IMR-90 (cell line): Measurements from ENCODE around the gene RPL36. TPM values are rescaled to one million over a fixed set of nuclear protein-coding genes. Genes with fewer than 3 reads are reported as not detected.

Experiments
- ATAC-seq: fragments of 200-7000 bp; cut with Tn5 transposase; 2 replicates; pipeline ENCODE4 v1.9.1; 2020; ENCODE audit warnings: low read depth, mild to moderate bottlenecking, moderate library complexity
- BruUV-seq: library from RNA; stranded (reverse); fragments of 400-500 nt; replicated peaks from 2 replicates; lab custom pipeline; 2021; lab: Mats Ljungman, UMichigan
- CTCF ChIA-PET: fragments of 300-600 bp; formaldehyde crosslinking; extraction: SDS; loops from one replicate; lab custom pipeline; 2021; ENCODE audit warnings: antibody characterized with exemption; lab: Yijun Ruan, JAX
- POLR2A ChIA-PET: fragments of 300-600 bp; sonication (Branson Sonifier 250); formaldehyde crosslinking; loops from one replicate; lab custom pipeline; 2022; ENCODE audit warnings: antibody characterized with exemption; ENCODE audit not compliant: unreplicated experiment; lab: Charles Lee
- DNase-seq: peaks from one replicate; pipeline ENCODE4 v3.0.0; 2013
- H2AFZ ChIP-seq: replicated peaks from 2 replicates; pipeline ENCODE3; 2013; ENCODE audit warnings: low read length, mild to moderate bottlenecking; ENCODE audit not compliant: poor library complexity
- H2AK5ac ChIP-seq: 2 replicates; pipeline ENCODE4 v1.6.1; 2013; ENCODE audit warnings: low read depth, low read length, inconsistent platforms
- H2AK9ac ChIP-seq: replicated peaks from 2 replicates; pipeline ENCODE3; 2013; ENCODE audit warnings: mild to moderate bottlenecking, low read depth, low read length, moderate library complexity; ENCODE audit not compliant: poor library complexity
- H2BK120ac ChIP-seq: 2 replicates; pipeline ENCODE4 v1.6.1; 2013; ENCODE audit warnings: low read depth, low read length, inconsistent platforms
- H2BK15ac ChIP-seq: 3 replicates; pipeline ENCODE4 v1.6.1; 2013; ENCODE audit warnings: low read depth, low read length, inconsistent platforms
- H2BK20ac ChIP-seq: 2 replicates; pipeline ENCODE4 v1.6.1; 2013; ENCODE audit warnings: low read depth, mild to moderate bottlenecking, inconsistent platforms, low read length, moderate library complexity
- H2BK5ac ChIP-seq: 2 replicates; pipeline ENCODE4 v1.6.1; 2013; ENCODE audit warnings: mild to moderate bottlenecking, low read depth, low read length, inconsistent platforms; ENCODE audit not compliant: poor library complexity, severe bottlenecking
- H3K14ac ChIP-seq: replicated peaks from 2 replicates; pipeline ENCODE4 v1.6.1; 2013; ENCODE audit warnings: low read depth, low read length, inconsistent platforms
- H3K18ac ChIP-seq: 2 replicates; pipeline ENCODE4 v1.6.1; 2013; ENCODE audit warnings: low read depth, low read length, control low read depth
- H3K23ac ChIP-seq: 2 replicates; pipeline ENCODE4 v1.6.1; 2013; ENCODE audit warnings: low read depth, low read length, inconsistent platforms
- H3K27ac ChIP-seq: 2 replicates; pipeline ENCODE4 v1.5.1; 2013; ENCODE audit warnings: mild to moderate bottlenecking, control low read depth, low read length; ENCODE audit not compliant: insufficient read depth
- H3K27me3 ChIP-seq: 2 replicates; pipeline ENCODE4 v1.6.1; 2013; ENCODE audit warnings: low read length; ENCODE audit not compliant: control insufficient read depth, insufficient read depth
- H3K36me3 ChIP-seq: 2 replicates; pipeline ENCODE4 v1.6.1; 2013; ENCODE audit warnings: low read length, mixed read lengths; ENCODE audit not compliant: control insufficient read depth, insufficient read depth
- H3K4ac ChIP-seq: 2 replicates; pipeline ENCODE4 v1.6.1; 2013; ENCODE audit warnings: low read depth, low read length, inconsistent platforms
- H3K4me1 ChIP-seq: 2 replicates; pipeline ENCODE4 v1.6.1; 2013; ENCODE audit warnings: low read length, mixed read lengths; ENCODE audit not compliant: control insufficient read depth, insufficient read depth
- H3K4me2 ChIP-seq: 2 replicates; pipeline ENCODE4 v1.6.1; 2013; ENCODE audit warnings: low read depth, mild to moderate bottlenecking, control low read depth, low read length, moderate library complexity
- H3K4me3 ChIP-seq: 2 replicates; pipeline ENCODE4 v1.5.1; 2013; ENCODE audit warnings: low read depth, mild to moderate bottlenecking, control low read depth, low read length, moderate library complexity; ENCODE audit not compliant: insufficient read depth
- H3K56ac ChIP-seq: 2 replicates; pipeline ENCODE4 v1.6.1; 2013; ENCODE audit warnings: low read length, inconsistent platforms; ENCODE audit not compliant: insufficient read depth; ENCODE audit errors: extremely low read depth
- H3K79me1 ChIP-seq, 2 experiments: 2 replicates each; pipeline ENCODE4 v1.6.1; 2013; ENCODE audit warnings: low read length in 2 of 2, inconsistent platforms in 1 of 2, low read depth in 1 of 2
- H3K9ac ChIP-seq: 2 replicates; pipeline ENCODE4 v1.6.1; 2013; ENCODE audit warnings: low read depth, low read length, control low read depth
- H3K9me1 ChIP-seq: 2 replicates; pipeline ENCODE4 v1.6.1; 2013; ENCODE audit warnings: low read length, inconsistent platforms; ENCODE audit not compliant: insufficient read depth
- H3K9me3 ChIP-seq: 2 replicates; pipeline ENCODE4 v1.6.1; 2013; ENCODE audit warnings: low read length; ENCODE audit not compliant: control insufficient read depth, insufficient read depth
- H4K20me1 ChIP-seq: 2 replicates; pipeline ENCODE4 v1.6.1; 2013; ENCODE audit warnings: low read length, inconsistent platforms; ENCODE audit not compliant: insufficient read depth
- H4K5ac ChIP-seq: 2 replicates; pipeline ENCODE4 v1.6.1; 2013; ENCODE audit warnings: mild to moderate bottlenecking, low read depth, low read length, control low read depth
- H4K8ac ChIP-seq, 2 experiments: 2 replicates each; pipeline ENCODE4 v1.6.1; 2013; ENCODE audit warnings: low read depth in 2 of 2, low read length in 2 of 2, control low read depth in 1 of 2, inconsistent platforms in 1 of 2
- H4K91ac ChIP-seq: 2 replicates; pipeline ENCODE4 v1.6.1; 2013; ENCODE audit warnings: low read depth, low read length, inconsistent platforms; ENCODE audit not compliant: insufficient read depth
- BHLHE40 ChIP-seq: fragments of 150-350 bp; IDR thresholded peaks from 2 replicates; pipeline ENCODE4 v1.6.1; 2016; ENCODE audit warnings: mild to moderate bottlenecking, low read depth, low read length
- MAFK ChIP-seq: IDR thresholded peaks from 2 replicates; pipeline ENCODE4 v1.6.1; 2012; ENCODE audit warnings: low read depth, low read length, improper control_type of control experiment
- NFE2L2 ChIP-seq: fragments of 150-350 bp; IDR thresholded peaks from 2 replicates; pipeline ENCODE4 v1.6.1; 2016; ENCODE audit warnings: low read depth, mild to moderate bottlenecking, low read length
- POLR2A ChIP-seq: IDR thresholded peaks from 2 replicates; pipeline ENCODE4 v1.6.1; 2012; ENCODE audit warnings: mild to moderate bottlenecking, low read depth, low read length
- RFX5 ChIP-seq: IDR thresholded peaks from 2 replicates; pipeline ENCODE4 v1.8.0; 2012; ENCODE audit warnings: low read depth, mild to moderate bottlenecking, low read length, moderate library complexity
- SMC3 ChIP-seq: fragments of 150-350 bp; IDR thresholded peaks from 2 replicates; pipeline ENCODE4 v1.6.1; 2016; ENCODE audit warnings: low read depth, mild to moderate bottlenecking, antibody characterized with exemption, low read length, moderate library complexity
- USF2 ChIP-seq: fragments of 150-350 bp; IDR thresholded peaks from 2 replicates; pipeline ENCODE4 v1.6.1; 2017; ENCODE audit warnings: mild to moderate bottlenecking, antibody characterized with exemption, low read length, low read depth
- WGBS, 2 experiments: methylation state at CpG; one replicate each; pipeline versions ENCODE4 v1.1.5 to v1.1.7; 2013; ENCODE audit warnings: missing lambda C conversion rate in 2 of 2; ENCODE audit not compliant: insufficient read length in 1 of 2; ENCODE audit errors: extremely low coverage in 2 of 2; 5-methylcytosine and 5-hydroxymethylcytosine counted together
- dilution Hi-C: fragments of 300-500 bp; cut with HindIII; formaldehyde crosslinking; loops from one replicate; pipeline ENCODE4 v1.14.3; 2018; ENCODE audit warnings: low sequenced_read_pairs; ENCODE audit not compliant: unreplicated experiment
- in situ Hi-C: fragments of 300-500 bp; cut with MboI; formaldehyde crosslinking; loops from 3 replicates; pipeline ENCODE4 v1.14.3; 2019; ENCODE audit warnings: low sequenced_read_pairs, inconsistent platforms, mixed read lengths
- intact Hi-C: fragments of 100-400 bp; cut with micrococcal nuclease; formaldehyde crosslinking; loops from 2 replicates; pipeline ENCODE4 v1.10.0; 2022
- polyA plus RNA-seq, 3 experiments: library from polyadenylated mRNA; depleted of rRNA; stranded (reverse); fragments of >200 nt; gene quantifications; 2 replicates each; pipeline ENCODE4 v1.2.3, GENCODE V29; 2012; ENCODE audit warnings: low replicate concordance in 1 of 3
- total RNA-seq: library from RNA; depleted of rRNA; stranded (reverse); fragments of >200 nt; gene quantifications from 2 replicates; pipeline ENCODE4 v1.2.3, GENCODE V29; 2012

RPL36 gene
- total and polyA plus RNA-seq, 2 of the 4 experiments (the other 2 are of a cell fraction) = 232 to 757 TPM

DNA sequence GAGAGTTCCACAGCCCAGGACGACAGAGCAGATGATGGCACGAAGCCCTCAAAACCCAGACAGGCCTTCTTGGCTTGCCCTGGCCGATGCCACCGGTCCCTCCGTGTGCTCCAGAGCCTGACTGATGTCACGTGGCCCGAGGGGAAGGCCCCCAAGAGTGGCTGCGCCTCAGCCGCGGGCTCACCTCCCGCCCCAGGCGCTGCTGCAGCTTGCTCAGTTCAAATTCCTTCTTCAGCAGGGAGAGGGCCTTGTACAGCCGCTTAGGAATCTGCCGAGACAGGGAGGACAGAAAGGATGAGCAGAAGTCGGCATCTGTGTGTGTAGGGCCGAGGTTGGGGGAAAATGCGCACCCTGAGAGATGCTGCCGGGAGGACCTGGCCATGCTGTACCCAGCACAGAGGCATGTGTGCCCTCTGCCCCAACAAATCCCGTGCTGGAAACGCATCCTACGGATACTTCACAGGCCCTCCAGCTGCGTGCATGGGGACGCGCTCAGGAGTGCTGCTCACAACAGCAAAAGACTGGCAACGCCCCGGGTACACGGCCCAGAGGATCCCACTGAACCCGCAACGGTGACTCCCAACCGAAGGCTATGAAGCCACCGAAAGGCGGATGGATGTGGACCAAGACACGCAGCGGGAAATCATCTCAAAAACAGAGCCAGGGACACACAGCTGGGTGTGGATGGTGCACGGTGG is 16.9 kb downstream of the RPL36 start:
- Histone ChIP-seq H2BK20ac (no peak overlapping the region), H3K4ac (no peak overlapping the region), H3K9me1 (0 out of 2 replicates have a peak, but pooled peaks cover 6% of the 10 kb centered on the region), H3K18ac (no peak overlapping the region), H4K91ac (no peak overlapping the region), H2AFZ (no peak overlapping the region), H3K9me3 (no peaks in the 10 kb centered on the region), H4K8ac (no peak overlapping the region), H2BK15ac (no peak overlapping the region), H3K4me3 (no peak overlapping the region), H3K23ac (no peak overlapping the region), H3K79me1 (peaks cover 6 to 43% of the 10 kb centered on the region in 2 experiments), H2AK9ac (no peak overlapping the region), H4K5ac (no peak overlapping the region), H3K4me1 (0 out of 2 replicates have a peak, but pooled peaks cover 2% of the 10 kb centered on the region), H3K4me2 (no peak overlapping the region), H4K20me1 (peaks cover 29% of the 10 kb centered on the region), H3K9ac (no peak overlapping the region), H3K27ac (no peak overlapping the region), H2BK120ac (no peak overlapping the region), H3K27me3 (no peaks in the 10 kb centered on the region), H3K14ac (no peak overlapping the region), H3K56ac (no peak overlapping the region), H2BK5ac (no peak overlapping the region), H2AK5ac (no peak overlapping the region), H3K36me3 (peaks cover 71% of the 10 kb centered on the region)
- DNase-seq (no peak), ATAC-seq (no peak)
- ChIA-PET CTCF (interaction anchor here (1.0 kb wide), 1 partner anchor 14 kb away, joined by 3 read pairs; the partner anchor contains the start of gene CATSPERD), POLR2A (no interaction called here)
- no TSS peak for BruUV-seq
- no peak for TF ChIP-seq BHLHE40
- no peak for TF ChIP-seq SMC3
- TF ChIP-seq NFE2L2 = no peak
- TF ChIP-seq USF2 = no peak
- no peak for TF ChIP-seq RFX5
- TF ChIP-seq POLR2A = no peak
- no peak for TF ChIP-seq MAFK
- in situ Hi-C loops = no loop called here
- 95% methylated on average over 20 of the region's 35 CpGs; no CpG with 5 or more reads in 1 of the 2 experiments for WGBS, 2 experiments
- intact Hi-C loops = no loop called here
- dilution Hi-C loops = no loop called here
